ENCODE data around the gene YWHAE. TPM values are rescaled to one million over a fixed set of nuclear protein-coding genes. Genes with fewer than 3 reads are reported as not detected.

Gene YWHAE
- total and polyA plus RNA-seq, 10 of the 15 experiments (the other 5 are each of a cell fraction or from before 2014, with no cell fraction given), result 189 to 651 (median 469) TPM

DNA sequence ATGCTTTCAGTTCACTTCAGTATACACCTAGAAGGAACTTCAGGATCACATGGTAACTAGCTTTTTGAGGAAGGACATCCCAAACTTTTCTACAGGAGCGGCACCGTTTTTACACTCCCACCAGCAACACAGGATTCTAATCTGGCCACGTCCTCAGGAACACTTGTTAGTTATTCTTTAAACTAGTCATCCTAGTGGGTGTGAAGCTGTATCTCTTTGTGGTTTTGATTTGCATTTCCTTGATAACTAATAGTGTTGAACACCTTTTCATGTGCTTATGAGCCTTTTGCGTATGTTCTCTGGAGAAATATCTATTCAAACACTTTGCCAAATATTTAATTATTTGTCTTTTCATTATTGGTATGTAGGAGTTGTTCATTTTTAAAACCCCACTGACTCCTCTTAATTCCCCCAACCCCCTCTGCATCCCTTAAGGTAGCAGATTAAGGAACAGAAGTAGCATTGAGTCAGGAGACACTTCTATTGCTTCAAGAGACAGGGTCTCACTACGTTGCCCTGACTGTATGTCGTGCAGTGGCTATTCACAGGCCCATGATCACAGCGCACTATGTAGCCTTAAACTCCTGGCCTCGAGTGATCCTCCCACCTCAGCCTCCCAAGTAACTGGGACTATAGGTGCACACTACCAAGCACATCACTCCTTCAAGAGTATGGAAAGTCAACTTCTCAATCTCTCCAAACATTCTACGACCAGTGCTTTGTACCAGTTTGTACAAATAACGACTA lies 25.4 kb downstream of the YWHAE start (continued):
- TF ChIP-seq E2F8 (IDR thresholded peaks at IDR 0.05; ENCODE audit: low read depth, partially characterized antibody), result no peak
- no peak for TF ChIP-seq HCFC1 (IDR thresholded peaks at IDR 0.05; ENCODE audit: low read length)
- TF ChIP-seq, protein P1, sequence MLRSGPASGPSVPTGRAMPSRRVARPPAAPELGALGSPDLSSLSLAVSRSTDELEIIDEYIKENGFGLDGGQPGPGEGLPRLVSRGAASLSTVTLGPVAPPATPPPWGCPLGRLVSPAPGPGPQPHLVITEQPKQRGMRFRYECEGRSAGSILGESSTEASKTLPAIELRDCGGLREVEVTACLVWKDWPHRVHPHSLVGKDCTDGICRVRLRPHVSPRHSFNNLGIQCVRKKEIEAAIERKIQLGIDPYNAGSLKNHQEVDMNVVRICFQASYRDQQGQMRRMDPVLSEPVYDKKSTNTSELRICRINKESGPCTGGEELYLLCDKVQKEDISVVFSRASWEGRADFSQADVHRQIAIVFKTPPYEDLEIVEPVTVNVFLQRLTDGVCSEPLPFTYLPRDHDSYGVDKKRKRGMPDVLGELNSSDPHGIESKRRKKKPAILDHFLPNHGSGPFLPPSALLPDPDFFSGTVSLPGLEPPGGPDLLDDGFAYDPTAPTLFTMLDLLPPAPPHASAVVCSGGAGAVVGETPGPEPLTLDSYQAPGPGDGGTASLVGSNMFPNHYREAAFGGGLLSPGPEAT (IDR thresholded peaks at IDR 0.05; ENCODE audit: low read depth), result 0 out of 2 replicates have a peak, but pooled peaks have one; percentile 18
- no peak for TF ChIP-seq MYB (IDR thresholded peaks at IDR 0.05; ENCODE audit: borderline replicate concordance, low read depth, low read length)
- peak in 1 of 2 experiments; percentile 38; a peak in 1 of 4 replicates for TF ChIP-seq BHLHE40 (IDR thresholded peaks at IDR 0.05; ENCODE audit: borderline replicate concordance in 1 of 2, low read depth in 2 of 2, low read length in 1 of 2)
- no peak for TF ChIP-seq ZBTB40 (IDR thresholded peaks at IDR 0.05; ENCODE audit: borderline replicate concordance)
- no peak for TF ChIP-seq ZNF622 (IDR thresholded peaks at IDR 0.05)
- TF ChIP-seq CBX3 (IDR thresholded peaks at IDR 0.05; ENCODE audit: borderline replicate concordance, low read depth), result no peak

Data from GM12878 (cell line).